ENCODE results near the gene TBC1D10B. TPM values are rescaled to one million over a fixed set of nuclear protein-coding genes. Genes with fewer than 3 reads are reported as not detected.

The TBC1D10B gene
- total and polyA plus RNA-seq, 9 of the 15 experiments (the other 6 are each of a cell fraction or from before 2014, with no cell fraction given) = 2.2 to 55.4 (median 17.5) TPM

DNA sequence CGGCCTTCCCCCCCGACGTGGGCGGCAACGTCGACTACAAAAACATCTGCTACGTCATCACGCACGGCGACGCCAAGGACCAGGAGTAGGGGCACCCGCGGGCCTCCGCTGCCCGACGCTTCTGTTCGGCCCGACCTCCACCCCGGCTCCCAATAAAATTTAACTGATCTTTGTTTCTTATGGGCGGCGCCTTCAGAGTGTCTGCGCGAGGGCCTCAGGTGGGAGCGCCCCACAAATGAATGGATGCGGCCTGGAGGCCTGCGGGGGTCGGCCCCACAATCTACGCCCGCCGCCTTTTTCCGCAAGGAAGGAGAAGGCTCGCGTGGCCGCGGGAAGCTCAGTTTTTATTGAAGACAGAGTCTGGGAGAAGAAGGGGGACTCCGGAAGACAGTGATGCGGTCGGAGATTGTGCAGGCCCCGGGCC lies 7.5 kb upstream of the TBC1D10B start (continued):
- no peak for TF ChIP-seq USF1 (CRISPR knock-in tag; IDR thresholded peaks at IDR 0.05)
- TF ChIP-seq KLF6 (CRISPR knock-in tag; IDR thresholded peaks at IDR 0.05; ENCODE audit: borderline replicate concordance) = no peak
- no peak for TF ChIP-seq OTX1 (CRISPR knock-in tag; IDR thresholded peaks at IDR 0.05)
- 0 out of 2 replicates have a peak, but pooled peaks have one; percentile 31 for TF ChIP-seq ZBED1 (IDR thresholded peaks at IDR 0.05)
- TF ChIP-seq ZNF707 (CRISPR knock-in tag; conservative IDR thresholded peaks at IDR 0.05) = peak; percentile 84
- peak; percentile 62; the same call in 1 of the 2 replicates for TF ChIP-seq GATA2 (CRISPR knock-in tag; IDR thresholded peaks at IDR 0.05)
- TF ChIP-seq ZNF316 (IDR thresholded peaks at IDR 0.05) = peak; percentile 75
- TF ChIP-seq SP1 (CRISPR knock-in tag; IDR thresholded peaks at IDR 0.05) = no peak
- TF ChIP-seq ZNF583 (CRISPR knock-in tag; IDR thresholded peaks at IDR 0.05) = 0 out of 2 replicates have a peak, but pooled peaks have one; percentile 28
- peak in 1 of 3 experiments; percentile 40; a peak in 2 of 6 replicates for TF ChIP-seq ZBTB11 (CRISPR knock-in tag; IDR thresholded peaks at IDR 0.05)
- no peak for TF ChIP-seq U2AF1 (optimal IDR thresholded peaks at IDR 0.05; ENCODE audit: low read depth, low read length)
- peak; percentile 64; the same call in 1 of the 2 replicates for TF ChIP-seq PML (IDR thresholded peaks at IDR 0.05; ENCODE audit: low read length)
- TF ChIP-seq, protein P1, sequence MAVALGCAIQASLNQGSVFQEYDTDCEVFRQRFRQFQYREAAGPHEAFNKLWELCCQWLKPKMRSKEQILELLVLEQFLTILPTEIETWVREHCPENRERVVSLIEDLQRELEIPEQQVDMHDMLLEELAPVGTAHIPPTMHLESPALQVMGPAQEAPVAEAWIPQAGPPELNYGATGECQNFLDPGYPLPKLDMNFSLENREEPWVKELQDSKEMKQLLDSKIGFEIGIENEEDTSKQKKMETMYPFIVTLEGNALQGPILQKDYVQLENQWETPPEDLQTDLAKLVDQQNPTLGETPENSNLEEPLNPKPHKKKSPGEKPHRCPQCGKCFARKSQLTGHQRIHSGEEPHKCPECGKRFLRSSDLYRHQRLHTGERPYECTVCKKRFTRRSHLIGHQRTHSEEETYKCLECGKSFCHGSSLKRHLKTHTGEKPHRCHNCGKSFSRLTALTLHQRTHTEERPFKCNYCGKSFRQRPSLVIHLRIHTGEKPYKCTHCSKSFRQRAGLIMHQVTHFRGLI (CRISPR knock-in tag; IDR thresholded peaks at IDR 0.05) = peak; percentile 58; the same call in 1 of the 2 replicates
- TF ChIP-seq KAT8 (IDR thresholded peaks at IDR 0.05; ENCODE audit: low read depth) = 0 out of 2 replicates have a peak, but pooled peaks have one; percentile 56
- no peak for TF ChIP-seq ZNF444 (CRISPR knock-in tag; IDR thresholded peaks at IDR 0.05)
- peak; percentile 77 for TF ChIP-seq ELF1 (tag; IDR thresholded peaks at IDR 0.05)
- TF ChIP-seq ARID1B (IDR thresholded peaks at IDR 0.05) = peak; percentile 56
- peak; percentile 8; the same call in 1 of the 2 replicates for TF ChIP-seq HIVEP1 (CRISPR knock-in tag; IDR thresholded peaks at IDR 0.05)
- peak; percentile 82 for TF ChIP-seq BRD9 (IDR thresholded peaks at IDR 0.05; ENCODE audit: low read depth, partially characterized antibody)
- no peak for TF ChIP-seq MECOM (CRISPR knock-in tag; IDR thresholded peaks at IDR 0.05)
- TF ChIP-seq, protein P2, sequence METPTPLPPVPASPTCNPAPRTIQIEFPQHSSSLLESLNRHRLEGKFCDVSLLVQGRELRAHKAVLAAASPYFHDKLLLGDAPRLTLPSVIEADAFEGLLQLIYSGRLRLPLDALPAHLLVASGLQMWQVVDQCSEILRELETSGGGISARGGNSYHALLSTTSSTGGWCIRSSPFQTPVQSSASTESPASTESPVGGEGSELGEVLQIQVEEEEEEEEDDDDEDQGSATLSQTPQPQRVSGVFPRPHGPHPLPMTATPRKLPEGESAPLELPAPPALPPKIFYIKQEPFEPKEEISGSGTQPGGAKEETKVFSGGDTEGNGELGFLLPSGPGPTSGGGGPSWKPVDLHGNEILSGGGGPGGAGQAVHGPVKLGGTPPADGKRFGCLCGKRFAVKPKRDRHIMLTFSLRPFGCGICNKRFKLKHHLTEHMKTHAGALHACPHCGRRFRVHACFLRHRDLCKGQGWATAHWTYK (CRISPR knock-in tag; IDR thresholded peaks at IDR 0.05) = 0 out of 2 replicates have a peak, but pooled peaks have one; percentile 22

Data from K562 (cell line).